ENCODE data around the gene LAMA3. TPM values are rescaled to one million over a fixed set of nuclear protein-coding genes. Genes with fewer than 3 reads are reported as not detected.

The LAMA3 gene
- total RNA-seq, 2 donors from 2014 or later, result 30.1 to 34.2 TPM

GRCh38 chr18:23810396-23810795 is 121.1 kb downstream of the LAMA3 start:
- Histone ChIP-seq H3K4me1 (ENCODE audit: control insufficient read depth in 1 of 2, low read depth in 2 of 2) (peaks cover 0 to 11% of the 10 kb centered on the region in 2 donors), H3K4me3 (no peak overlapping the region), H3K9me3 (no peaks in the 10 kb centered on the region), H3K36me3 (no peaks in the 10 kb centered on the region), H3K27me3 (replicated peaks; ENCODE audit: insufficient read depth) (no peaks in the 10 kb centered on the region), H3K27ac (no peak overlapping the region)
- ATAC-seq (ENCODE audit: insufficient number of reproducible peaks, low FRiP score, low read depth) (no peak), DNase-seq (ENCODE audit: low spot score) (no peak)
- TF ChIP-seq CTCF (IDR thresholded peaks at IDR 0.05), result no peak

- DNase-seq (ENCODE audit: low spot score), result no peak
- Histone ChIP-seq H3K36me3 (no peaks in the 10 kb centered on the region), H3K4me1 (ENCODE audit: control insufficient read depth in 1 of 2, low read depth in 2 of 2) (peaks cover 0 to 12% of the 10 kb centered on the region in 2 donors), H3K9me3 (no peaks in the 10 kb centered on the region), H3K27ac (no peak overlapping the region), H3K27me3 (replicated peaks; ENCODE audit: insufficient read depth) (no peaks in the 10 kb centered on the region), H3K4me3 (no peak overlapping the region)
- ATAC-seq (ENCODE audit: insufficient number of reproducible peaks, low FRiP score, low read depth), result no peak
- TF ChIP-seq CTCF (IDR thresholded peaks at IDR 0.05), result no peak
Observed at GRCh38 chr18:23811176-23811575, 121.9 kb downstream of the LAMA3 start.

- no peaks in the 10 kb centered on the region for H3K36me3 ChIP-seq
- no peaks in the 10 kb centered on the region for H3K27me3 ChIP-seq (replicated peaks; ENCODE audit: insufficient read depth)
- DNase-seq (ENCODE audit: low spot score) (no peak), ATAC-seq (ENCODE audit: insufficient number of reproducible peaks, low FRiP score, low read depth) (no peak)
- H3K4me1 ChIP-seq (ENCODE audit: control insufficient read depth in 1 of 2, low read depth in 2 of 2), result peaks cover 0 to 12% of the 10 kb centered on the region in 2 donors
- H3K9me3 ChIP-seq, result no peaks in the 10 kb centered on the region
- TF ChIP-seq CTCF (IDR thresholded peaks at IDR 0.05), result peak; percentile 55
- no peak overlapping the region for H3K4me3 ChIP-seq
- H3K27ac ChIP-seq, result no peak overlapping the region
Observed at GRCh38 chr18:23812546-23813440, 123.5 kb downstream of the LAMA3 start.

- DNase-seq (ENCODE audit: low spot score) (no peak), ATAC-seq (ENCODE audit: insufficient number of reproducible peaks, low FRiP score, low read depth) (no peak)
- H3K4me1 ChIP-seq (ENCODE audit: control insufficient read depth in 1 of 2, low read depth in 2 of 2), result peaks cover 0 to 12% of the 10 kb centered on the region in 2 donors
- H3K4me3 ChIP-seq, result no peak overlapping the region
- H3K36me3 ChIP-seq, result no peaks in the 10 kb centered on the region
- H3K27ac ChIP-seq, result peak overlapping the region; percentile 22 to 55
- no peaks in the 10 kb centered on the region for H3K9me3 ChIP-seq
- no peak for TF ChIP-seq CTCF (IDR thresholded peaks at IDR 0.05)
- no peaks in the 10 kb centered on the region for H3K27me3 ChIP-seq (replicated peaks; ENCODE audit: insufficient read depth)
Observed at GRCh38 chr18:23814991-23815614, 125.8 kb downstream of the LAMA3 start.

GRCh38 chr18:23816021-23816420 is 126.8 kb downstream of the LAMA3 start:
- no peaks in the 10 kb centered on the region for H3K9me3 ChIP-seq
- H3K36me3 ChIP-seq, result no peaks in the 10 kb centered on the region
- ATAC-seq (ENCODE audit: insufficient number of reproducible peaks, low FRiP score, low read depth) (no peak), DNase-seq (ENCODE audit: low spot score) (no peak)
- no peak overlapping the region for H3K4me3 ChIP-seq
- no peaks in the 10 kb centered on the region for H3K27me3 ChIP-seq (replicated peaks; ENCODE audit: insufficient read depth)
- no peak overlapping the region for H3K27ac ChIP-seq
- TF ChIP-seq CTCF (IDR thresholded peaks at IDR 0.05), result no peak
- peaks cover 0 to 12% of the 10 kb centered on the region in 2 donors for H3K4me1 ChIP-seq (ENCODE audit: control insufficient read depth in 1 of 2, low read depth in 2 of 2)
